MM.1S (cell line): ENCODE data around the gene CRADD.
"Not testable (repeated sequence)": the region's sequence is repeated elsewhere in the genome, so short reads cannot be mapped to it uniquely, and the experiment has no call there.

Source experiments
- DNase-seq: peaks from one replicate; pipeline ENCODE4 v3.0.0-alpha.2; 2015
- H2AFZ ChIP-seq: fragments of 300-600 bp; sonication (generic); 2 replicates; pipeline ENCODE4 v1.6.0; 2016; ENCODE audit warnings: antibody characterized with exemption, low read length
- H3F3A ChIP-seq: fragments of 300-600 bp; sonication (generic); 2 replicates; pipeline ENCODE4 v1.6.1; 2016; ENCODE audit warnings: mild to moderate bottlenecking, antibody characterized with exemption, low read length, moderate library complexity, mixed read lengths; ENCODE audit not compliant: insufficient read depth
- H3K27ac ChIP-seq: fragments of 300-600 bp; sonication (generic); 2 replicates; pipeline ENCODE4 v1.5.1; 2016; ENCODE audit warnings: mild to moderate bottlenecking, low read length
- H3K27me3 ChIP-seq: fragments of 300-600 bp; sonication (generic); replicated peaks from 2 replicates; pipeline ENCODE4 v1.6.0; 2016; ENCODE audit warnings: low read length; ENCODE audit not compliant: insufficient read depth
- H3K36me3 ChIP-seq: fragments of 300-600 bp; sonication (generic); replicated peaks from 2 replicates; pipeline ENCODE4 v1.6.1; 2016; ENCODE audit warnings: mild to moderate bottlenecking, low read length, mixed read lengths; ENCODE audit not compliant: insufficient read depth
- H3K4me1 ChIP-seq: fragments of 300-600 bp; sonication (generic); 2 replicates; pipeline ENCODE4 v1.6.1; 2016; ENCODE audit warnings: low read length, mixed read lengths
- H3K4me2 ChIP-seq: fragments of 300-600 bp; sonication (generic); 2 replicates; pipeline ENCODE4 v1.6.0; 2016; ENCODE audit warnings: low read depth, low read length
- H3K4me3 ChIP-seq: fragments of 300-600 bp; sonication (generic); 2 replicates; pipeline ENCODE4 v1.5.1; 2016; ENCODE audit warnings: low read length, mixed read lengths
- H3K79me2 ChIP-seq: fragments of 300-600 bp; sonication (generic); 2 replicates; pipeline ENCODE4 v1.6.1; 2016; ENCODE audit warnings: mixed run types, low read length, mixed read lengths
- H3K9ac ChIP-seq: fragments of 300-600 bp; sonication (generic); 2 replicates; pipeline ENCODE4 v1.6.1; 2016; ENCODE audit warnings: low read length, mixed read lengths
- H3K9me2 ChIP-seq: fragments of 300-600 bp; sonication (generic); replicated peaks from 2 replicates; pipeline ENCODE4 v1.6.1; 2016; ENCODE audit warnings: mild to moderate bottlenecking, low read length, mixed read lengths; ENCODE audit not compliant: insufficient read depth
- H3K9me3 ChIP-seq: fragments of 300-600 bp; sonication (generic); replicated peaks from 2 replicates; pipeline ENCODE4 v1.6.1; 2016; ENCODE audit warnings: mild to moderate bottlenecking, low read length, mixed read lengths; ENCODE audit not compliant: insufficient read depth
- H4K20me1 ChIP-seq: fragments of 300-600 bp; sonication (generic); 2 replicates; pipeline ENCODE4 v1.6.1; 2016; ENCODE audit warnings: mild to moderate bottlenecking, low read length, moderate library complexity, mixed read lengths; ENCODE audit not compliant: insufficient read depth
- EZH2 ChIP-seq: fragments of 300-600 bp; sonication (generic); optimal IDR thresholded peaks from 2 replicates; pipeline ENCODE3; 2017; ENCODE audit warnings: low read depth, mild to moderate bottlenecking, antibody characterized with exemption, low read length, mixed read lengths
- EZH2phosphoT487 ChIP-seq: fragments of 300-600 bp; sonication (generic); IDR thresholded peaks from 2 replicates; pipeline ENCODE4 v1.6.1; 2018; ENCODE audit warnings: antibody characterized with exemption, low read length
- TF ChIP-seq, protein P1 (sequence below): fragments of 300-600 bp; sonication (generic); IDR thresholded peaks from 2 replicates; pipeline ENCODE4 v1.5.1; 2016; ENCODE audit warnings: antibody characterized with exemption, low read length, mixed read lengths

Gene CRADD

DNA sequence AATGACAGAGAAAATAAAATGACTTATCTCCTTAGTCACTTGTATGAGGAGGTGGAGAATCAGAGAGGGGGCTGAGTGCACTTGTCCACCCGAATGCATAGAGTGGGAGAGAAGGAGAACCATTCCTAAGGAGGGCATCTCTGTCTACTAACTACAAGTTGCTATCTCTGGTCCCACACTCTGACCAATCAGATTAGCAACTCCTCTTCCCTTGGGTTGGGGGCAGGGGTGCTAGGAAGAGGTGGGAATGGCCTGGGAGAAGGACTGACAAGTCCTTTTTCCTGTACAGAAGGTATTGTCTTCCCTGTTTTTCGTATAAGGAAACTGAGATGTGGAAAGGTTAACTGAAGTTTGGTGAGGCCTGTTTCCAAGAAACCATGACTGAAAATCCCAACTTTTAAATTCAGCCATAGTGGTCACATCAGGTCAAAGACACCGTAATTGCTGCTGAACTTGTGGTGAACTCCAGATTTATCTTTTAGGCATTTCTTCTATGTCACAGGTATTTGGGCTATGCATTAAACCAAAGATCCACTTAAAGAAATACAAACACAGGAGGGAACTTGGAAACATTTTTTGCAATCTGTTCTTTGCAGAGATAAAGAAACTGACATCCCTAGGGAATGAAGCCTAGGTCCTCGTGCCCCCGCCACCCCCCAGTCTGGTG, 207.8 kb downstream of the CRADD start:
- Histone ChIP-seq H3K9me2 (no peaks in the 10 kb centered on the region), H3K9ac (no peak overlapping the region), H3K4me1 (no peaks in the 10 kb centered on the region), H3K4me3 (no peak overlapping the region), H3K4me2 (no peak overlapping the region), H3K79me2 (no peaks in the 10 kb centered on the region), H3K36me3 (no peaks in the 10 kb centered on the region), H3K27ac (no peak overlapping the region), H3F3A (no peaks in the 10 kb centered on the region), H2AFZ (no peak overlapping the region), H3K9me3 (no peaks in the 10 kb centered on the region), H3K27me3 (no peaks in the 10 kb centered on the region), H4K20me1 (no peaks in the 10 kb centered on the region)
- no peak for DNase-seq
- TF ChIP-seq EZH2phosphoT487 (no peak), EZH2 (no peak)
- TF ChIP-seq, protein P1, sequence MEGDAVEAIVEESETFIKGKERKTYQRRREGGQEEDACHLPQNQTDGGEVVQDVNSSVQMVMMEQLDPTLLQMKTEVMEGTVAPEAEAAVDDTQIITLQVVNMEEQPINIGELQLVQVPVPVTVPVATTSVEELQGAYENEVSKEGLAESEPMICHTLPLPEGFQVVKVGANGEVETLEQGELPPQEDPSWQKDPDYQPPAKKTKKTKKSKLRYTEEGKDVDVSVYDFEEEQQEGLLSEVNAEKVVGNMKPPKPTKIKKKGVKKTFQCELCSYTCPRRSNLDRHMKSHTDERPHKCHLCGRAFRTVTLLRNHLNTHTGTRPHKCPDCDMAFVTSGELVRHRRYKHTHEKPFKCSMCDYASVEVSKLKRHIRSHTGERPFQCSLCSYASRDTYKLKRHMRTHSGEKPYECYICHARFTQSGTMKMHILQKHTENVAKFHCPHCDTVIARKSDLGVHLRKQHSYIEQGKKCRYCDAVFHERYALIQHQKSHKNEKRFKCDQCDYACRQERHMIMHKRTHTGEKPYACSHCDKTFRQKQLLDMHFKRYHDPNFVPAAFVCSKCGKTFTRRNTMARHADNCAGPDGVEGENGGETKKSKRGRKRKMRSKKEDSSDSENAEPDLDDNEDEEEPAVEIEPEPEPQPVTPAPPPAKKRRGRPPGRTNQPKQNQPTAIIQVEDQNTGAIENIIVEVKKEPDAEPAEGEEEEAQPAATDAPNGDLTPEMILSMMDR: no peak

DNA sequence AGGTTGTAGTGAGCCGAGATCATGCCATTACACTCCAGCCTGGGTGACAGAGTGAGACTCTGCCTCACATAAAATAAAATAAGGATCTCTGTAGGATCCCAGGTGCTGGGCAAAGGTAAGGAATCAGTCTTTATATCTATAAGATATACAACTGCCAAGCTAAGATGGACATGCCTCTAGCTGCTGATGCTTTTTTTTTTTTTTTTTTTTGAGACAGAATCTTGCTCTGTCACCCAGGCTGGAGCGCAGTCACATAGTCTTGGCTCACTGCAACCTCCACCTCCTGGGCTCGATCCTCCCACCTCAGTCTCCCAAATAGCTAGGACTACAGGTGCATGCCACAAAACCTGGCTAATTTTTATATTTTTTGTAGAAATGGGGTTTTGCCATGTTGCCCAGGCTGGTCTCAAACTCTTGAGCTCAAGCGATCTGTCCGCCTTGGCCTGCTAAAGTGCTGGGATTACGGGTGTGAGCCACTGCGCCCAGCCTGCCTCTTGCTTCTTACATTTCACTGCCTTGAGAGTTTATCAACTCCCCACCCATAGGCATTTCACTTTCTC, 208.9 kb downstream of the CRADD start:
- H3K4me1 ChIP-seq, H3K4me3 ChIP-seq, H4K20me1 ChIP-seq, H3K36me3 ChIP-seq, H2AFZ ChIP-seq, H3K9me3 ChIP-seq, H3K79me2 ChIP-seq, DNase-seq, H3K9ac ChIP-seq, H3K9me2 ChIP-seq, H3F3A ChIP-seq, H3K27me3 ChIP-seq, H3K4me2 ChIP-seq, H3K27ac ChIP-seq: not testable (repeated sequence)

DNA sequence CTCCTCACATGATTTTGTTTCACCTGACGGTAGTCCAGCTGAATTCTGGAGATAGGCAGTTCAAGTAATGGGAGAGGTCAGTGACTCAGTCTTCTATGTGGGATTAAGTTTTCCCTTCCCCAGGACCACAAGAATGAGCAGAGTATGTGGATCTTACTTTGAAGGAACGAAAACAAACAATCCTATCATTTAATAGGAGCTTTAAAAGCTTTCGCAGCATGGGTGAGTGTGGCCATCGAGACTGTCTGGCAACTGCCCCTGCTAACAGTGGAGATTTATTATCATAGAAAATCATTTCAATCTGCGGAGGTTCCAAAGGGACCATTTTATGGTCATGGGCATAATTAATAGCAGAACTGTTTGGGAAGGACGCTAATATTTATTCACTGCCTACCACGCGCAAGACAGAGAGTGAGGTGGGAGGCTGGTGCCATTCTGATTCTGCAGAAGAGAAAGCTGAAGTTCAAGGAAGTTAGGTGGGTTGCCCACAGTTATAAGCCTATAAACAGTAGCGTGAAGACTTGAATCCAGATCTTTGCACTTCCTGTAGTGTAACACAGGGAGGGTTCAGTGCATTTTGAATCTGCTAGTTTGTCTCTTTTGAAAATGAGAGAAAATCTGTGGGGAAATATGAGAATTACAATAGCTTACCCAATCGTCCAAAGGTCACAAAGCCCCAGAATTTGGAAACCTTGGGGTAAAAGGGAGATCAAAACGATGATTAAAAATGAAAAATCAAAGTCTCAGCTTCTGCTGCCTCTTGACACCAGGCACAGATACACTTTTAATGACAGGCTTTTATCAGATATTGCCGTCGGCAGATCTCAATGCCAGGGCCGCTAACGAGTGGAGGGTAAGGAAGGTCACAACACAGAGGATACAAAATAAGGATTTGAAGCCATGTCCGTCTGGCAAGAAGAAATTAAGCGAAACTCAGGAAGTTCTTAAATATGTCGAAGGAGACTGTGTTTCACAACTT, 209.6 kb downstream of the CRADD start:
- Histone ChIP-seq H3K79me2 (no peaks in the 10 kb centered on the region), H3K27ac (no peak overlapping the region), H3K4me2 (no peak overlapping the region), H3K4me3 (no peak overlapping the region), H3K27me3 (no peaks in the 10 kb centered on the region), H3K9me3 (no peaks in the 10 kb centered on the region), H3K4me1 (no peaks in the 10 kb centered on the region), H4K20me1 (no peaks in the 10 kb centered on the region), H3K36me3 (no peaks in the 10 kb centered on the region), H3K9ac (no peak overlapping the region), H3F3A (no peaks in the 10 kb centered on the region), H2AFZ (no peak overlapping the region), H3K9me2 (no peaks in the 10 kb centered on the region)
- no peak for TF ChIP-seq EZH2phosphoT487
- no peak for TF ChIP-seq EZH2
- TF ChIP-seq, protein P1: no peak
- no peak for DNase-seq
